SK-N-MC (cell line): Measurements from ENCODE around the gene PRPF31.

Experiments used
- EZH2 ChIP-seq: fragments of 200-600 bp; sonication (generic); IDR thresholded peaks from one replicate; pipeline ENCODE4 v1.6.1; 2017; ENCODE audit warnings: antibody characterized with exemption
- POLR2AphosphoS5 ChIP-seq: IDR thresholded peaks from 2 replicates; pipeline ENCODE4 v1.6.1; 2012; ENCODE audit warnings: mild to moderate bottlenecking, low read depth, low read length, borderline replicate concordance

- TF ChIP-seq EZH2 (no peak), POLR2AphosphoS5 (no peak)
These were observed 5.9 kb upstream of the PRPF31 start for GRCh38 chr19:54109651-54110050.
